Urinary bladder (tissue), 4 donors: ENCODE data around the gene IQSEC3. TPM values are rescaled to one million over a fixed set of nuclear protein-coding genes. Genes with fewer than 3 reads are reported as not detected.

Experiments used
- DNase-seq: peaks from one replicate; pipeline ENCODE4 v3.0.0-alpha.2; 2015; ENCODE audit errors: extremely low spot score
- H3K27ac ChIP-seq: one replicate; pipeline ENCODE4 v1.5.1; 2013; ENCODE audit warnings: low read depth, mild to moderate bottlenecking, moderate library complexity
- H3K36me3 ChIP-seq: one replicate; pipeline ENCODE4 v1.6.1; 2013; ENCODE audit warnings: mild to moderate bottlenecking, moderate library complexity; ENCODE audit not compliant: insufficient read depth
- H3K4me1 ChIP-seq: one replicate; pipeline ENCODE4 v1.6.1; 2013; ENCODE audit warnings: mild to moderate bottlenecking, moderate library complexity; ENCODE audit not compliant: insufficient read depth
- H3K4me3 ChIP-seq: one replicate; pipeline ENCODE4 v1.5.1; 2013; ENCODE audit warnings: low read depth, low read length
- WGBS: extraction: QIAGEN DNeasy Blood & Tissue Kit; methylation state at CpG from one replicate; pipeline ENCODE4 v1.1.7; 2013; 5-methylcytosine and 5-hydroxymethylcytosine counted together
- polyA plus RNA-seq: library from polyadenylated mRNA; stranded (reverse); fragments of 200-250 nt; gene quantifications from one replicate; pipeline ENCODE4 v1.2.3, GENCODE V29; 2013
- total RNA-seq: library from RNA; depleted of rRNA; stranded (reverse); fragments of >200 nt; gene quantifications from one replicate; pipeline ENCODE4 v1.2.3, GENCODE V29; 2014
- donor health status: healthy with polysubstance abuse.
- donor health status: healthy.

Gene IQSEC3
- total and polyA plus RNA-seq, 2 donors: 0.60 to 1.5 TPM

DNA sequence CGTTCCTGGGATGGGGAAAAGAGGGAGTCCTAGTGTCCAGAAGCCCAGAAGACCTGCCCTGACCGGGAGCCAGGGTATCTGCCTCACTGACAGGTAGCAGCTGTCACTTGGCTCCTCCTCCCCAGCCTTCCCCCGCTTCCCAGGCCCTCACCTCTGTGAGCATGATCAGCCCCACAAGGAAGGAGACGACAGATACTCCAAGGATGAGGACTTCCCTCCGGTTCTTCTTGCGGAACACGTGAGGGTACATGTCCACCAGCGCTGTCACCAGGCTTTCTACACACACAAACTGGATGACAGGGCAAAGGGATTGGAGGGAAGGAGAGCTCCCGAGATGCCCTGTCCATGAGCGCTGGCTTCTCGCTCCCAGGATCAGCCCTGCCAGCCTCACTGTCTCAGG, 157.3 kb downstream of the IQSEC3 start:
- no peak overlapping the region for H3K4me3 ChIP-seq
- WGBS: 81% methylated on average over 11 of the region's 11 CpGs
- H3K36me3 ChIP-seq: no peaks in the 10 kb centered on the region
- no peak overlapping the region for H3K27ac ChIP-seq
- DNase-seq: no peak
- H3K4me1 ChIP-seq: no peaks in the 10 kb centered on the region

DNA sequence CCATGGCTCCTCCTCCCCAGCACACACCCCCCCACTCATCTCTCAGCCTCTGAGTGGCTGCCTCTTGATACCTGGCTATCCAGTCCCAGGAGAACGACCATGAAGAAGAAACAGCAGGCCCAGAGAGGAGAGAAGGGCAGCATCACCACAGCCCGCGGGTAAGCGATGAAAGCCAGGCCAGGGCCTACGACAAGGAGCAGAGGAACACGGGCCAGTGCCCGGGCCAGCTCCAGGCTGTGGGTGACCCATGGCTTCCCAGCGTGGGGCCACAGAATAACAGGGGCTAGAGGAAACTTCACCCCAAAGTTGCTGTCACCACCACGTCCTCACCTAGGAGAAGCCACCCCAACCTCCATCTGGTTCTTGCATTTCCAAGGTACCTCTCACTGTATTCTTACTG, 157.8 kb downstream of the IQSEC3 start:
- Histone ChIP-seq H3K36me3 (no peaks in the 10 kb centered on the region), H3K27ac (no peak overlapping the region), H3K4me1 (no peaks in the 10 kb centered on the region), H3K4me3 (no peak overlapping the region)
- WGBS: 93% methylated on average over 9 of the region's 9 CpGs
- no peak for DNase-seq

DNA sequence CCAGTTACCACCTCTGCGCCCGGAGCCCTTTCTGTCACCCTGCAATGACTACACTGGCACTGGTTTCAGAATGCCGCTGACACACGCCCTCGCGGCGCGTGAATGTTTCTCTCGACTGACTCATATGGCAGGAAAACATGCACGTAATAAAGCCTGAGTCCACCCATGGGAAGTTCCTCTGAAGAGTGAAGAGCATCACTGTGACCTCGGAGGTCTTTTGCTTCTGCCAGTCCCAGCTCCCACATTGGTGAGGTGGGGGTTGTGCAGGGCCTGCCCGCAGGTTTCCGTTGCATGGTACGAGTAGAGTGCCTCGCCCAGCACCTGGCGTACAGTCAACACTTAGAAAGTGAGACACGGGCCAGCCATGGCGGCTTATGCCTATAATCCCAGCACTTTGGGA, 158.4 kb downstream of the IQSEC3 start:
- DNase-seq: no peak
- Histone ChIP-seq H3K4me1 (no peaks in the 10 kb centered on the region), H3K4me3 (no peak overlapping the region), H3K27ac (no peak overlapping the region), H3K36me3 (no peaks in the 10 kb centered on the region)
- WGBS: 92% methylated on average over 18 of the region's 18 CpGs

DNA sequence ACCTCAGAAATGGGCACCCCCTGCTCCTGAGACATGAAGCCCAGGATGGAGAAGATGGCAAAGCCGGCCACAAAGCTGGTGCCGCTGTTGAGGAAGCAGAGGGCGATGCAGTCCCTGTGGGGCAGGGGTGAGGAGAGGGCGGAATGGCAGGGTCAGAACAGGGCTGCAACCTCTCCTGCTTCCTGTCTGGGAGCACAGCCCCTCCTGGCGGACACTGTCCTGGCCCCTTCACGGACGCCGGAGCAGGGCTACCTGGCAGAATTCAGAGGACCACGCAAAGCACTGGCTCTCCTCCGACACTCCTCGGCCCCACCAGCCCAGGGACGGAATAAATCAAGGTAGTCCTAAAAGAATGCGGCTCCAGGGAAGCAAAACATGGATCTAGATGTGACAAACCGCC, 159.8 kb downstream of the IQSEC3 start:
- Histone ChIP-seq H3K4me3 (no peak overlapping the region), H3K27ac (no peak overlapping the region), H3K36me3 (no peaks in the 10 kb centered on the region), H3K4me1 (no peaks in the 10 kb centered on the region)
- WGBS: 88% methylated on average over 14 of the region's 14 CpGs
- DNase-seq: no peak

DNA sequence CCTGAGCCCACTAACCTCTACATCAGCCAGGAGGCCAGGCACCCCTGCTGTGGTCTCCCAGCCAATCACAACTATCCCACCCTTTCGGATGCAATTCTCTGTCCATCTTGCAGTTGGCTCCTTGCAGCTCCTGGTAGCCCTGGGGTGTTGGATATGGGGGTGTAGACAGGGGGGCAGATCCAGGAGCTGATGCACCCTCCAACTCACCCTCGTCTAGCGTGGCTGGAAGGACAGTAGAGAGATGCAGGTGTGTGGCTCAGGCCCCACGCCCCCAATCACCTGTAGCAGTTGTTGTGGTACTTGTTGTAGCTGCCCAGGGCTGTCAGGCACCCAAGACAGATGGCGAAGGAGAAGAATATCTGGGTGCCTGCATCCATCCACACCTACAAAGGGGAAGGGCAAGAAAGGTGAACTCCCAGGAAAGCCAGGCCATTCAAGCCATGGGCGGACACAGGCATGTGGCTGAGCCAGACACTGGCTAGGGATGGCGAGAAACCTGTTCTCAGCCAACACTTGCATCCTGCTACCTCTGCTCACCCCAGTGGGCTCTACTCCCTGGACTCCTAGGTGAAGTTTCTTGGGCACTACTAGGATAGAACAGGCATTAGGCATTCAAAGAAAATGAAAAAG, 160.8 kb downstream of the IQSEC3 start:
- H3K36me3 ChIP-seq: no peaks in the 10 kb centered on the region
- no peaks in the 10 kb centered on the region for H3K4me1 ChIP-seq
- H3K27ac ChIP-seq: no peak overlapping the region
- DNase-seq: no peak
- H3K4me3 ChIP-seq: no peak overlapping the region
- 93% methylated on average over 7 of the region's 7 CpGs for WGBS

Other genes with a start within 250 kb of the IQSEC3 start
- 0.21 TPM for gene SLC6A12, start 147.4 kb downstream of the IQSEC3 start, total RNA-seq
- gene SLC6A12, start 147.4 kb downstream of the IQSEC3 start, polyA plus RNA-seq: 1.5 TPM
- 0.53 TPM for gene SLC6A13, start 196.1 kb downstream of the IQSEC3 start, total RNA-seq
- gene SLC6A13, start 196.1 kb downstream of the IQSEC3 start, polyA plus RNA-seq: 0.06 TPM